DMS 273 (cell line): Measurements from ENCODE around the gene SPDYE3.
"Not testable (repeated sequence)": the region's sequence is repeated elsewhere in the genome, so short reads cannot be mapped to it uniquely, and the experiment has no call there.

ENCODE experiments used
- DNase-seq: peaks from one replicate; lab custom pipeline; 2025; ENCODE audit not compliant: unreplicated experiment; lab: John Stamatoyannopoulos, UW

SPDYE3 gene

GRCh38 chr7:100348805-100349204 lies 41.3 kb downstream of the SPDYE3 start:
- no peak for DNase-seq

- DNase-seq: no peak
Observed at GRCh38 chr7:100349757-100350156, 42.3 kb downstream of the SPDYE3 start.

- DNase-seq: no peak
Observed at GRCh38 chr7:100351657-100352058, 44.2 kb downstream of the SPDYE3 start.

GRCh38 chr7:100352230-100352781 lies 44.8 kb downstream of the SPDYE3 start:
- DNase-seq: not testable (repeated sequence)

GRCh38 chr7:100352984-100353684 lies 45.6 kb downstream of the SPDYE3 start:
- no peak for DNase-seq

GRCh38 chr7:100353685-100354330 lies 46.3 kb downstream of the SPDYE3 start:
- DNase-seq: no peak

GRCh38 chr7:100356416-100357068 lies 49.0 kb downstream of the SPDYE3 start:
- DNase-seq: no peak

GRCh38 chr7:100357131-100357561 lies 49.6 kb downstream of the SPDYE3 start:
- DNase-seq: no peak

GRCh38 chr7:100358027-100358856 lies 50.7 kb downstream of the SPDYE3 start, which contains the start of gene PILRB:
Gene PILRB, plus strand, starts transcription at chr7:100358117. Its CDS starts 186 bp downstream, at chr7:100358303.
- no peak for DNase-seq

GRCh38 chr7:100358857-100359212 lies 51.3 kb downstream of the SPDYE3 start:
- no peak for DNase-seq

GRCh38 chr7:100360135-100360854 lies 52.8 kb downstream of the SPDYE3 start:
- no peak for DNase-seq

GRCh38 chr7:100363098-100363497 lies 55.6 kb downstream of the SPDYE3 start:
- DNase-seq: no peak

- DNase-seq: not testable (repeated sequence)
Observed at GRCh38 chr7:100363797-100364196, 56.3 kb downstream of the SPDYE3 start.

- DNase-seq: no peak
Observed at GRCh38 chr7:100364480-100364879, 57.0 kb downstream of the SPDYE3 start.

GRCh38 chr7:100365998-100366367 lies 58.5 kb downstream of the SPDYE3 start:
- DNase-seq: not testable (repeated sequence)

GRCh38 chr7:100366411-100367250 lies 59.1 kb downstream of the SPDYE3 start:
- DNase-seq: no peak

GRCh38 chr7:100367251-100367620 lies 59.7 kb downstream of the SPDYE3 start:
- no peak for DNase-seq

- peak; percentile 45 for DNase-seq
Observed at GRCh38 chr7:100367676-100368613, 60.4 kb downstream of the SPDYE3 start.
